Myocyte (in vitro differentiated cells): ENCODE results near the gene ZEB1. TPM values are rescaled to one million over a fixed set of nuclear protein-coding genes. Genes with fewer than 3 reads are reported as not detected.
"Not testable (repeated sequence)": the region's sequence is repeated elsewhere in the genome, so short reads cannot be mapped to it uniquely, and the experiment has no call there.

Experiments
- DNase-seq: peaks from one replicate; pipeline ENCODE4 v3.0.0-alpha.2; 2012; ENCODE audit warnings: low read depth
- total RNA-seq: library from RNA; depleted of rRNA; stranded (reverse); fragments of >200 nt; gene quantifications from 2 replicates; pipeline ENCODE4 v1.2.3, GENCODE V29; 2014

Gene ZEB1
- total RNA-seq, 1 donor from 2014 or later = 186 TPM

- no peak for DNase-seq
Measured at GRCh38 chr10:31484431-31485135, 165.6 kb downstream of the ZEB1 start.

GRCh38 chr10:31490858-31491504, 172.0 kb downstream of the ZEB1 start:
- DNase-seq = peak; percentile 49

GRCh38 chr10:31507427-31507826, 188.4 kb downstream of the ZEB1 start:
- peak; percentile 10 for DNase-seq

DNA sequence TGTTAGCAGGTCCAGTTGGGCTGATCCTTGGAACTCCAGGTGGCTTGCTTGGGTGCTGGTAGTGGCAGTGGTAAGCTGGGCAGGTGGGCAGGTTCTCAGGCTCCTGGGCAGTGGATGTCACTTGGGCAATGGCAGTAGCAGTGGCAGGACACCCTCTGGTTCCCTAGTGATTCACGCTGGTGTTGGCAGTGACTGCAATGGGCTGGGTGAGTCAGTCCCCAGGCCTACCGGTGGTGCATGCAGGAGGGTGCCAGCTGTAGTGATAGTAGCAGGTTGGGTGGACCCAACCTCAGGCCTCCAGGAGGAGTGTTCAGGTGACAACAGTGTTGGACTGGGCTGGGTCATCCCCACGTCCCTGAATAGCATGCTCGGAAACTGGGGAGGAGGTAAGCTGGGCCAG, 189.2 kb downstream of the ZEB1 start:
- DNase-seq = no peak

- no peak for DNase-seq
Measured at GRCh38 chr10:31508882-31509281, 189.9 kb downstream of the ZEB1 start.

GRCh38 chr10:31509989-31510388, 191.0 kb downstream of the ZEB1 start:
- no peak for DNase-seq

DNA sequence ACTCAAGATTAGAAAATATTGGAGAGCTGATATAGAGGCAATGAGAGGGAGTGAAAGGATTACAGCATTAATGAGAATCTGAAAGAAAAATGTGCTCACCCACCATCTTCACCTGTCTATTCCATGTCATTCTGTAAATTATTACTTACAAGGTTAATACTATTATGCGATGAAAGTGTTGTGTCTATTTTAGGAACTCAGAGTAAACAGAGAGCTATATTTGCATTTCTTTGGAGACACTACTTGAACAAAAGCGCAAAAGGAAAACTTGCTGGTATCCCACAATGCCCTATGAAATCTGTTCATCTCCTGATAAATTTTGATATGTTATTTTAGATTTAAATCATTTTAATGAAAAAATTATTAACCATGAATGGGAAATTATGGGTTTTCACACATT, 196.1 kb downstream of the ZEB1 start:
- no peak for DNase-seq

- no peak for DNase-seq
Measured at GRCh38 chr10:31515819-31516402, 196.9 kb downstream of the ZEB1 start.

DNA sequence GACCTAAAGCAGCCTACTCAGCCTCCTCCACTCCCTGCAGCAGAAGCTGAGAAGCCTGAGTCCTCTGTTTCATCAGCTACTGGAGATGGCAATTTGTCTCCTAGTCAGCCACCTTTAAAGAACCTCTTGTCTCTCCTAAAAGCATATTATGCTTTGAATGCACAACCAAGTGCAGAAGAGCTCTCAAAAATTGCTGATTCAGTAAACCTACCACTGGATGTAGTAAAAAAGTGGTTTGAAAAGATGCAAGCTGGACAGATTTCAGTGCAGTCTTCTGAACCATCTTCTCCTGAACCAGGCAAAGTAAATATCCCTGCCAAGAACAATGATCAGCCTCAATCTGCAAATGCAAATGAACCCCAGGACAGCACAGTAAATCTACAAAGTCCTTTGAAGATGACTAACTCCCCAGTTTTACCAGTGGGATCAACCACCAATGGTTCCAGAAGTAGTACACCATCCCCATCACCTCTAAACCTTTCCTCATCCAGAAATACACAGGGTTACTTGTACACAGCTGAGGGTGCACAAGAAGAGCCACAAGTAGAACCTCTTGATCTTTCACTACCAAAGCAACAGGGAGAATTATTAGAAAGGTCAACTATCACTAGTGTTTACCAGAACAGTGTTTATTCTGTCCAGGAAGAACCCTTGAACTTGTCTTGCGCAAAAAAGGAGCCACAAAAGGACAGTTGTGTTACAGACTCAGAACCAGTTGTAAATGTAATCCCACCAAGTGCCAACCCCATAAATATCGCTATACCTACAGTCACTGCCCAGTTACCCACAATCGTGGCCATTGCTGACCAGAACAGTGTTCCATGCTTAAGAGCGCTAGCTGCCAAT, 202.2 kb downstream of the ZEB1 start:
- no peak for DNase-seq

DNA sequence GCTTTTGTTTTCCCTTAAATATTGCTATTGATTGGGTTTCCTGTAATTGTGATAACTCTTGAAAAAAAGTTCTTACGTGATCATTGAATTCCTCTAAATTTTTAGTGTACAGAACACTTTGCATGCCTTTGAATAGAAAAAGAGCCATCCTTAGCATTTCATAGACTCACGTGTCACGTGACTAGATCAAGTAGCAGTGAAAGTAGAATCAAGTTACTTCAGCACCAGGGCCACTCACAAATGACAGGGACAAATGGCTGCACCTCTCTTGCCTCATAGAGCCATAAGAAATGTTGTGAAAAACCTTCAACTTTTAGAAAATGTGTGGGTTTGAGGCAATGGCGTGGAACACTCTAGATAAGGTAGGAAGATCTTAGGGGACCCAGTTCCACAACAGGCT, 203.8 kb downstream of the ZEB1 start:
- DNase-seq = peak; percentile 25

DNA sequence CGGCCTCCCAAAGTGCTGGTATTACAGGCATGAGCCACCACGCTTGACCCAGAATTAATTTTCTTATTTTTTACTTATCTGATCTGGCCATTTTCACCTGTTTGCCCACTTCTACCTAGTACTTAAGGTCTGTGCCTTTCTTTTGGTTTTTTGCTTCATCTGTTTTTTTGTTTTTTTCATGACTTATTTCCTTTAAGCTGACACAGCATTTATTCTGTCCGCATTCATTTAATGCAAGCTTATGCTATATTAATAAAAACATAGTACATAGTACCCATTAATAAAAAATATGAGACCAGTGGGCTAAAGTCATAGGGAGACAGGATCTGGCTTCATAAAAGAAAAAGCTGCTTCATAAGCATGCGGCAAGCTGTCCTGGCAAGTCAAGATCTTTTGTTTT, 205.4 kb downstream of the ZEB1 start:
- no peak for DNase-seq

- no peak for DNase-seq
Measured at GRCh38 chr10:31526178-31526577, 207.2 kb downstream of the ZEB1 start.

- DNase-seq = no peak
Measured at GRCh38 chr10:31526681-31527080, 207.7 kb downstream of the ZEB1 start.

- no peak for DNase-seq
Measured at GRCh38 chr10:31528831-31529230, 209.8 kb downstream of the ZEB1 start.

DNA sequence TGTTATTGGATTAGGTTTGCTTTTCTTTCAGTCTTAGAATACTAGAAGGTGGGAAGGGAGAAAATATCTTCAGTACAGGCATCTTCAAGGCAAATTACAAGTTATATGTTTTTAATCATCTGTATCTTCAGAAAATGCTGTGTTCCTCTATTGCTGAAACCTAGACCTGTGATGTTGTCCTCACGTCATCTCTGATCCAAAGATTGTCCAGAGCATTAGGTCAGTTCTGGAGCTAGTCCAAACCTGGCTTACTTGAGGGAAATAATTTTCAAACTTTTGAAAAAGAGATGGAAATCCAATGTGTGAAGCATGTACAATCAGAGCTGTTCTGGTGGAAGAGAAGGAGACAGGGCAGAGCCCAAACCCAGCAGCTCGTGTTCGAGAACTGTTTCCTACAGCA, 217.3 kb downstream of the ZEB1 start:
- peak; percentile 18 for DNase-seq

DNA sequence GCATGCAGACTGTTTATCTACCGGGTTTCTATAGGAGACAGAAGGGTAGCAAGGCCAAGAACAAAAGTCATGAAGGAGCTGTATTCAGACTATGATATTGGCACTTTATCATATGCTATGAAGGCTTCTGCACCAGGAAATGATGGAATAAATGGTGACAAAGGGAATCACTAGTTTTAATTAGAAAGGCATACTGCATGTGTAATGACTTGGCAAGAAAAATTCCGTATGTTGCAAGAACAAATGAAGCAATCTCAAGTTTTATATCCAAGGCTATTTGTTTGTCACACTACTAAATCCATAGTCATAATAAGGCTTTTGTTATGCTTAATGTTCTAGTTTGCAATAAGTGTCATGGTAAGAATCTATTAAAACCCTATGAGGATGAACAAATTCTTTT, 230.9 kb downstream of the ZEB1 start:
- no peak for DNase-seq

GRCh38 chr10:31554556-31554955, 235.5 kb downstream of the ZEB1 start:
- DNase-seq = peak; percentile 64

DNA sequence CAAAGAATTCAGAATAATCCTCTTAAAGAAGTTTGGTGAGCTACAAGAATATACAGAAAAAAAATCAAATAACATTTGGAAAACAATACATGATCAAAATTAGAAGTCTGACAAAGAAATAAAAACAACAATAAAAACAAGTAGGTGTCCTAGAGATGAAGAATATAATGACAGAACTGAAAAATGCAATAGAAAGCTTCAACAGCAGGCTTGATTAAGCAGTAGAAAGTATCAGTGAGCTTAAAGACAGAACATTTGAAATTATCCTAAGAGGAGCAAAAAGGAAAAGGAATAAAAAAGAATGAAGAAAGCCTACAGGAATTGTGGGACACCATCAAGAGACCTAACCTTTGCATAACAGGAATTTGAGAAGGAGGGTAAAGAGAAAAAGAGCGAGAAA, 238.8 kb downstream of the ZEB1 start:
- DNase-seq = no peak

- DNase-seq = not testable (repeated sequence)
Measured at GRCh38 chr10:31568252-31568861, 249.3 kb downstream of the ZEB1 start.

- no peak for DNase-seq
Measured at GRCh38 chr10:31574577-31574976, 255.6 kb downstream of the ZEB1 start.

DNA sequence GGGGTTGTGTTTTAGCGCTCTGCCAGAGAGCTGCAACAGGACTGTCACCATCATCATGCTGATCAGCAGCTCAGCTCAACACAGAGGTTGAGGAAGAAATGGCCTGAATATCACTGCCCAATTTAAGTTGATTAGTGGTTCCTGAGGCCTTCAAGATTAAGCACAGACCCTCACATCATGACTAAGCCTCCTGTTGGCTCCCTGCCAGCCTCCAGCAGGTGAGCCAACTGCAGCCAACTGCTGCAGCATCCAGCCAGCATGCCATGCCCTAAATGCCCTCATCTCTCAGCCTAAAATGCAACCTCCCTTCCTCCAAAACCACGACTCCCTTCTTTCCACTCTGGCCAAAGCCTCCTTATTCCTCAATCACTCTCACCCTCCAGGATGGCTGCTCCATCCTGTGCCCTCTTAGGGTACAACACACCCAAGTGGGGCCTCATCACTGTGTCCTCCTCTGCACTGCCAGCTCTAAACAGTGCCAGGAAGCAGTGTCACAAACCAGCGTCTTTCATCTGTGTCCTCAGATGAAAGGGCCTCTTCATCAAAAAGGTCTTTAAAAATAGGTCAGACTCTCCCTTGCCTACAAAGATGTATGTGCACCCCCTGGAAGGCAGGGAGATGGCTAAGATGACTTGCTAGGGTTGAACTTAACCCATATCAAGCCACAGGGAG, 259.3 kb downstream of the ZEB1 start:
- no peak for DNase-seq
